SK-N-MC (cell line): ENCODE results near the gene HOXC11.

Experiments
- EZH2 ChIP-seq: fragments of 200-600 bp; sonication (generic); IDR thresholded peaks from one replicate; pipeline ENCODE4 v1.6.1; 2017; ENCODE audit warnings: antibody characterized with exemption
- POLR2AphosphoS5 ChIP-seq: IDR thresholded peaks from 2 replicates; pipeline ENCODE4 v1.6.1; 2012; ENCODE audit warnings: mild to moderate bottlenecking, low read depth, low read length, borderline replicate concordance

GRCh38 chr12:54018468-54018984, 45.6 kb downstream of the HOXC11 start:
- TF ChIP-seq EZH2 (no peak), POLR2AphosphoS5 (peak; percentile 45; the same call in 1 of the 2 replicates)
